Activated CD4-positive, alpha-beta T cell treated with anti-CD3 and anti-CD28 coated beads for 1 hour (primary cell): ENCODE measurements around the gene FLNC.

Experiments used
- DNase-seq: peaks from one replicate; pipeline ENCODE4 v3.0.0-alpha.2; 2020

The FLNC gene

GRCh38 chr7:128805225-128805624 lies 25.0 kb upstream of the FLNC start:
- DNase-seq: no peak

GRCh38 chr7:128807191-128807590 lies 23.0 kb upstream of the FLNC start:
- no peak for DNase-seq

GRCh38 chr7:128809363-128809762 lies 20.8 kb upstream of the FLNC start:
- DNase-seq: no peak

GRCh38 chr7:128810473-128810872 lies 19.7 kb upstream of the FLNC start:
- no peak for DNase-seq

GRCh38 chr7:128810997-128811396 lies 19.2 kb upstream of the FLNC start:
- DNase-seq: no peak

GRCh38 chr7:128811631-128812430 lies 18.4 kb upstream of the FLNC start:
- no peak for DNase-seq

- no peak for DNase-seq
Observed at GRCh38 chr7:128812514-128813168, 17.6 kb upstream of the FLNC start.

- DNase-seq: no peak
Observed at GRCh38 chr7:128814499-128814898, 15.7 kb upstream of the FLNC start.

- DNase-seq: no peak
Observed at GRCh38 chr7:128815289-128815942, 14.8 kb upstream of the FLNC start.

GRCh38 chr7:128818694-128819093 lies 11.5 kb upstream of the FLNC start:
- no peak for DNase-seq

- no peak for DNase-seq
Observed at GRCh38 chr7:128821724-128822123, 8.5 kb upstream of the FLNC start.

- DNase-seq: no peak
Observed at GRCh38 chr7:128826512-128826911, 3.7 kb upstream of the FLNC start.

- no peak for DNase-seq
Observed at GRCh38 chr7:128826916-128827247, 3.3 kb upstream of the FLNC start.

- DNase-seq: no peak
Observed at GRCh38 chr7:128827248-128827958, 2.8 kb upstream of the FLNC start.

GRCh38 chr7:128827971-128828711 lies 2.1 kb upstream of the FLNC start:
- no peak for DNase-seq

- no peak for DNase-seq
Observed at GRCh38 chr7:128829391-128830166, 627 bp upstream of the FLNC start.

GRCh38 chr7:128831178-128831993 lies 1.2 kb downstream of the FLNC start:
- no peak for DNase-seq

GRCh38 chr7:128831994-128832879 lies 2.0 kb downstream of the FLNC start:
- DNase-seq: no peak

- no peak for DNase-seq
Observed at GRCh38 chr7:128832880-128833147, 2.6 kb downstream of the FLNC start.
